ENCODE data around the gene STRN.

The STRN gene

GRCh38 chr2:36807223-36807886 is 159.0 kb downstream of the STRN start:
- DNase-seq (ENCODE audit: low spot score), result no peak
- no peak for TF ChIP-seq CTCF (IDR thresholded peaks at IDR 0.05; ENCODE audit: extremely low read depth, missing control alignments)

- DNase-seq (ENCODE audit: low spot score), result no peak
- TF ChIP-seq CTCF (IDR thresholded peaks at IDR 0.05; ENCODE audit: extremely low read depth, missing control alignments), result no peak
Measured at GRCh38 chr2:36805635-36806224, 160.6 kb downstream of the STRN start.

DNA sequence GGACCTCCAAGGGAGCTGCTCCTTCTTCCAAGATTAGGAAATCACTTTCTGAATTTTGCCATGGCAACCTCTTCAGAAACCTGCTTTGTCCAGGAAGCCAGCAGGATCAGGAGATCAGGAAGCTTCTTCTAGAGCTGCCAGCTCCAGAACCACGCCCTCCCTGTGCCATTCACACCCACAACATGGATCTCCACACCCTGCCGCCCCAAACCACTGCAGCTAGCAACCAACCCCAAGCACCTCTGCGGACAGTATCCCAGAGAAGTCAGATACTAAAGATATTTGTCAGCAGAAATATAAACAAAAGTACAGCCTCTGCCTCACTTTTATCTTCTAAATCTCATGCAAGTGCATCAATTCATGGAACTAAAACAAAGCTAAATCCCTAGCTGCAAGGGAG is 163.4 kb downstream of the STRN start:
- TF ChIP-seq CTCF (IDR thresholded peaks at IDR 0.05; ENCODE audit: extremely low read depth, missing control alignments), result no peak
- DNase-seq (ENCODE audit: low spot score), result no peak

- TF ChIP-seq CTCF (IDR thresholded peaks at IDR 0.05; ENCODE audit: extremely low read depth, missing control alignments), result no peak
- DNase-seq (ENCODE audit: low spot score), result no peak
Measured at GRCh38 chr2:36801088-36801487, 165.2 kb downstream of the STRN start.

- no peak for TF ChIP-seq CTCF (IDR thresholded peaks at IDR 0.05; ENCODE audit: extremely low read depth, missing control alignments)
Measured at GRCh38 chr2:36800381-36800780, 166.0 kb downstream of the STRN start.

DNA sequence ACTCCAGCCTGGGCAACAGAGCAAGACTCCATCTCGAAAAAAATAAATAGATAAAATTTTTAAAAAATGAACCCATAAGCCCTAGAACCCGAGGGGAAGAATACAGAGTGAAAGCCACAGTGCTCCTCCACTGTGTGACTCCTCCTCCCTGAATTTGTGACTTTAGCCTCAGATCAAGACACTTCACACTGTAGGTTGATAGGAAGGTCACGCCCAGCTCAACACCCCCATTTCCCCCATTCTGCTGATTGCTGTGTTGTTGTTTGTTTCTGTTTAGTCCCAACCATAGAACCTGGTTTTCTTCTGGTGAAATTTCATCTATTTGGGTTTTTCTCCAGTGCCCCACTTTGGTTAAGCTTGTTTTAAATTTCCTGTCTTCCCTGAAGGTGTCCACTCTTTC is 167.6 kb downstream of the STRN start:
- TF ChIP-seq CTCF (IDR thresholded peaks at IDR 0.05; ENCODE audit: extremely low read depth, missing control alignments), result no peak
- no peak for DNase-seq (ENCODE audit: low spot score)

More at GRCh38 chr2:36800381-36800780, 166.0 kb downstream of the STRN start:
- no peak for DNase-seq (ENCODE audit: low spot score)

DNA sequence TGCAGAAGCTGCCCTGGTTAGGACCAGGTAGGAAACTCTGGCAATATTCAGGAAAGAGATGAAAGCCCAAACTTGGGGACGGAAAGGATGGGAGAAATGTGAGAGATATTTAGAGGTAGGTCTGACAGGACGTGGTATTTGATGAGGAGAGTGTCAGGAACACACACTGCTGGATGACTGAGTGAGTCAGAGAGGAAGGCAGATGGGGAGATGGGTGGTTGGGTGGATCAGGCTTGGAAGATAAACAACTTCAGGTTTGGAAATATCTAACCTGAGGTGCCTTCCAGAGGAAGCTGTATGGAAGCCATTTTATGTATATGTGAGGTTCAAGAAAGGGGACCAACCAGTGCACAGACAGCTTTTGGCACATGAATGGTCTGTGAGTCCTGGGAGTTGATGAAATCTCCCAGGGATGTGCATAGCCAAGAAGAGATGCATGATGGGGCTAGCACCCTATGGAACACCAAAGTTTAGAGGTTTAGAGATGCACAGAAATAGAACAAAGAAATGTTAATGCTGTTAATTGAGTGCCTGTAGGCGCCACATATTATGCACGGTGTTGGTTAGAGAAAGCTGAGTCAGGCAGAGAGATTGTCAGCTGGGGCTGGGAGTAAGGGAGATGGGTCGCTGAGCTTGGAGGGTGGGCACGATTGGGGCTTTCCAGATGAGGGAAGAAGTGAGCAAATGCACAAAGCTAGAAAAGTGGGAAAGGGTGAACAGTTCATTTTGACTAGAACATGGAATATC is 168.8 kb downstream of the STRN start:
- no peak for DNase-seq (ENCODE audit: low spot score)
- TF ChIP-seq CTCF (IDR thresholded peaks at IDR 0.05; ENCODE audit: extremely low read depth, missing control alignments), result no peak
